GM12891 (cell line): ENCODE results near the gene NPW.

Experiments used
- DNase-seq: peaks from one replicate; pipeline ENCODE4 v3.0.0; 2011; ENCODE audit warnings: low spot score; ENCODE audit not compliant: insufficient read length
- FAIRE-seq: peaks from 2 replicates; lab custom pipeline; 2011; peaks lifted over from hg19 to GRCh38; lab: Jason Lieb, UNC
- PAX5 ChIP-seq: IDR thresholded peaks from 2 replicates; pipeline ENCODE4 v1.6.1; 2011; ENCODE audit warnings: low read length, moderate library complexity, mild to moderate bottlenecking; ENCODE audit not compliant: insufficient read depth, severe bottlenecking
- POLR2A ChIP-seq: IDR thresholded peaks from 2 replicates; pipeline ENCODE4 v1.6.1; 2011; ENCODE audit warnings: low read depth, low read length, control low read depth
- POLR2AphosphoS5 ChIP-seq: IDR thresholded peaks from 2 replicates; pipeline ENCODE4 v1.6.1; 2011; ENCODE audit warnings: low read depth, low read length, control low read depth
- POU2F2 ChIP-seq: IDR thresholded peaks from 2 replicates; pipeline ENCODE4 v1.6.1; 2011; ENCODE audit warnings: low read depth, mild to moderate bottlenecking, control low read depth, low read length, moderate library complexity
- SPI1 ChIP-seq: IDR thresholded peaks from 2 replicates; pipeline ENCODE4 v1.6.1; 2011; ENCODE audit warnings: low read depth, low read length, control low read depth
- TAF1 ChIP-seq: IDR thresholded peaks from 2 replicates; pipeline ENCODE4 v1.6.1; 2011; ENCODE audit warnings: low read depth, low read length, control low read depth

Gene NPW

GRCh38 chr16:1984347-1985225 is 35.0 kb upstream of the NPW start:
- FAIRE-seq (peak; percentile 51), DNase-seq (no peak)

GRCh38 chr16:1985466-1986150 is 34.0 kb upstream of the NPW start:
- DNase-seq (no peak), FAIRE-seq (no peak)
- no peak for TF ChIP-seq POU2F2
- no peak for TF ChIP-seq POLR2A
- no peak for TF ChIP-seq TAF1
- no peak for TF ChIP-seq POLR2AphosphoS5
- TF ChIP-seq SPI1: no peak
- TF ChIP-seq PAX5: no peak

More at GRCh38 chr16:1984347-1985225, 35.0 kb upstream of the NPW start:
- TF ChIP-seq PAX5 (no peak), POLR2AphosphoS5 (no peak), POLR2A (no peak; the same call in none of the 2 replicates), SPI1 (no peak), POU2F2 (no peak), TAF1 (no peak)

- FAIRE-seq (no peak), DNase-seq (no peak)
- TF ChIP-seq POU2F2: no peak
Measured at GRCh38 chr16:1987198-1987597, 32.4 kb upstream of the NPW start.

DNA sequence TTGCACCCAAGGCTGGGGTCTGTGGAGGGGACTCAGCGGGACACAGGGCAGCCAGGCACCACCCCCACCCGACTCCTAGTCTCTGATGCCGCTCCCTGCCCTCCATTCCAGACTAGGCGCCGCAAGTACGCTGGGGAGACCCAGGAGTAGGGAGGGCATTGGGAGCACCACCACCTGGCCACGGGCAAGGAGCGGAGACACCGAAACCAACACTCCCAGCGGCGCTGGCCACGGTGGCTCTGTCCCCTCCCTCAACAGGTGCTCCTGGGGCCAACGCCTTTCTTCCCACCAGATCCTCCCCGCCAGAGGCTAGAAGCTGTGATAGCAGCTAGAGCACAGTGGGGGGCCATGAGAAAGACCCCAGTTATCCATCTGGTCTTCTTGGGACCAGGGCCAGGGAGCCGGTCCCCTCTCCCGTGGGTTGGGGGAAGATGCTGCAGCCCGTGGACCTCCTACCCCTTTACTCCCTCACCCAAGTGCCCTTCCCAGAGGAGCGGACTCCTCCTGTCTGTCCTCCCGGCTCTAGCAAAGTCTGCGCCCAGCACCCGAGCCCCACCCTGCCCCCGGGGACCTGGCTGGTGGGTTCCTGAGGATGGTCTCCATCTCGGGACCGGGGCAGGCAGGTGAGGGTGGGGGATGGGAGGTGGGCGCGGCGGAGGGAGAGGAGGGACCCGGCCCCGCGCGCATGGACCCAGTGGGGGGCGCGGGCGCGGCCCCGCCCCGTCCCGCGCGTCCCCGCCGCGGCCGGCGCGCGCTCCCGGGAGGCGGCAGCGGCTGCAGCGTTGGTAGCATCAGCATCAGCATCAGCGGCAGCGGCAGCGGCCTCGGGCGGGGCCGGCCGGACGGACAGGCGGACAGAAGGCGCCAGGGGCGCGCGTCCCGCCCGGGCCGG is 30.1 kb upstream of the NPW start, which contains the start of gene SYNGR3:
SYNGR3 (plus strand) TSS at position 762 of the 892 bp plus-strand sequence. CDS start 133 bp downstream, outside the sequence.
- no peak for DNase-seq
- no peak for TF ChIP-seq POLR2AphosphoS5
- no peak for TF ChIP-seq POU2F2
- TF ChIP-seq TAF1: no peak
- no peak for TF ChIP-seq PAX5
- no peak for TF ChIP-seq SPI1
- no peak for TF ChIP-seq POLR2A
- FAIRE-seq: no peak

- DNase-seq: no peak
- FAIRE-seq: no peak
- TF ChIP-seq POU2F2 (no peak), POLR2AphosphoS5 (no peak), TAF1 (no peak), SPI1 (no peak), POLR2A (no peak), PAX5 (no peak)
Measured at GRCh38 chr16:1990101-1990350, 29.6 kb upstream of the NPW start.

DNA sequence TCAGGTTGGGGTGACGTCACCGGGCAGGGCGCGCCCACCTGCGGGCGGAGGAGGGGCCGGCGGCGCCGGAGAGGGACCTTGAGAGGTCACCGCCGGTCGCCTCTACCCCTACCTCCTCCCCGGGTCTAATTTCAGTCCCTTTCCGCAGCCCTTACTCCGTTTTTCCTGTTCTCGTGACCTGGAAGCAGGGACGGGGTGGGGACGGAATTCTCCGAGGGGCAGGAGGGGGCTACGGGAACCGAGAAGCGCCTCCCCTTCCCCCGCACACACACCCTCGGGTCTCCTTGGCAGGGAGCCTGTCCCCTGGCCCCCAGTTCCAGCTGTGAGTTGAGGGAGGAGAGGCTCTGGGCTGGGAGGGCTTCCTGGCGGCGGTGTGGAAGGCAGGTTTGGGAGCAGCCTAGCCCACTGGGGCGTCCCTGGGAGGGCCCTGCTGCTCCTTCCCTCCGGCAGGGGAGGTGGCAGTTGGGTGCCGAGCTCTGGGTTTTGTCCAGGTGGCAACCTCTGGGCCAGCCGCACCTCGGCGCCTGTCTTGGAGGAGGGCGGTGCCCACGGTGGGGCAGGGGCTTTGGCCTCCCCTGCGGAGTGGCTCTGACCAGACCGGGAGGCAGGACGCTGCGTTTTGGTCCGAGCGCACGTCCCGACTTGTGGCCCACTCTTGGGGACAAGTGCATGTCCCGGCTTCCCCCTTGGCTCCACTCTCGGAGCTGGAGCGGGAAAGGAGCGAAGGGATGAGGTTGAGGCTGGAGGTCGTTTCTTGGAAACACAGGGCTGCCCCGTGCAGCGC is 29.0 kb upstream of the NPW start:
- no peak for DNase-seq
- TF ChIP-seq POU2F2 (no peak), POLR2AphosphoS5 (no peak), POLR2A (no peak), SPI1 (no peak), PAX5 (no peak), TAF1 (no peak)
- peak; percentile 45 for FAIRE-seq

- no peak for TF ChIP-seq POLR2A
- TF ChIP-seq PAX5: no peak
- TF ChIP-seq TAF1: no peak
- TF ChIP-seq POU2F2: peak; percentile 82
- no peak for TF ChIP-seq SPI1
- TF ChIP-seq POLR2AphosphoS5: no peak
- peak; percentile 93 for FAIRE-seq
- no peak for DNase-seq
Measured at GRCh38 chr16:1991135-1991551, 28.4 kb upstream of the NPW start.

DNA sequence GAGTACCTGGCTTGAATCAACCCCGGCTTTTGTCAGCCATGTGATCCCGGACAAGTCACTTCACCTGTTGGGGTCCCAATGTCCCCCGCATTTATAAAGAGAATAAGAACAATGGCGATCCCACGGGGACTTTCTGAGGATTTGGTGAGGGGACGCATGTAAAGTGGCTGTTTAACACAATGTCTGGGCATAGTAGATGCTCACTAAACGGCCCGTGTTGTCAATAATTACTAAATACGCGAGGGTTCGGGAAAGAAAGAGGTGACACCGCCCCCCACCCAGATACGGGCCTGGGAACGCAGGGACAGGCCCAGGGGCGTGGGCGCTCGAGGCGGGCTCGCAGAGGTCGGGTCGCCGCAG is 28.0 kb upstream of the NPW start:
- no peak for FAIRE-seq
- DNase-seq: no peak
- no peak for TF ChIP-seq POLR2AphosphoS5
- no peak for TF ChIP-seq POU2F2
- no peak for TF ChIP-seq SPI1
- no peak for TF ChIP-seq POLR2A
- no peak for TF ChIP-seq PAX5
- no peak for TF ChIP-seq TAF1
